Measurements from ENCODE around the gene CDC42EP4.

GRCh38 chr17:73301369-73301768 lies 10.4 kb downstream of the CDC42EP4 start:
- TF ChIP-seq CTCF (conservative IDR thresholded peaks at IDR 0.05) (no peak), EZH2 (IDR thresholded peaks at IDR 0.05; ENCODE audit: low read depth) (no peak)
